ENCODE results near the gene SRSF8.
A peak's percentile ranks its signal among the peaks of the same experiment; 100 is the strongest.
"Not testable (repeated sequence)": the region's sequence is repeated elsewhere in the genome, so short reads cannot be mapped to it uniquely, and the experiment has no call there.

The SRSF8 gene, protein sequence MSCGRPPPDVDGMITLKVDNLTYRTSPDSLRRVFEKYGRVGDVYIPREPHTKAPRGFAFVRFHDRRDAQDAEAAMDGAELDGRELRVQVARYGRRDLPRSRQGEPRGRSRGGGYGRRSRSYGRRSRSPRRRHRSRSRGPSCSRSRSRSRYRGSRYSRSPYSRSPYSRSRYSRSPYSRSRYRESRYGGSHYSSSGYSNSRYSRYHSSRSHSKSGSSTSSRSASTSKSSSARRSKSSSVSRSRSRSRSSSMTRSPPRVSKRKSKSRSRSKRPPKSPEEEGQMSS

GRCh38 chr11:95066716-95067038 is at the start of gene SRSF8:
Gene SRSF8 (plus strand): TSS chr11:95066919. CDS start chr11:95067227, 308 bp downstream.
- peak; percentile 74 for DNase-seq (ENCODE audit: low spot score)

- DNase-seq (ENCODE audit: low spot score): not testable (repeated sequence)
Measured at GRCh38 chr11:95021468-95021867, 45.3 kb upstream of the SRSF8 start.

GRCh38 chr11:95024958-95025357 is 41.8 kb upstream of the SRSF8 start, which contains the start of gene KDM4E:
Gene KDM4E (plus strand): TSS chr11:95025258. CDS start chr11:95025558, 300 bp downstream.
- DNase-seq (ENCODE audit: low spot score): no peak

DNA sequence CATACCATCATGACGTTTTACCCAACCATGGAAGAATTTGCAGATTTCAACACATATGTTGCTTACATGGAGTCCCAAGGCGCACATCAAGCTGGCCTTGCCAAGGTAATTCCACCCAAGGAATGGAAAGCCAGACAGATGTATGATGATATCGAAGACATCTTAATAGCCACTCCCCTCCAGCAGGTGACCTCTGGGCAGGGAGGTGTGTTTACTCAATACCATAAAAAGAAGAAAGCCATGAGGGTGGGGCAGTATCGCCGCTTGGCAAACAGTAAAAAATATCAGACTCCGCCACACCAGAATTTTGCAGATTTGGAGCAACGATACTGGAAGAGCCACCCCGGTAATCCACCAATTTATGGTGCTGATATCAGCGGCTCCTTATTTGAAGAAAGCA is 41.1 kb upstream of the SRSF8 start:
- DNase-seq (ENCODE audit: low spot score): not testable (repeated sequence)

GRCh38 chr11:95028357-95028756 is 38.4 kb upstream of the SRSF8 start:
- DNase-seq (ENCODE audit: low spot score): no peak

DNA sequence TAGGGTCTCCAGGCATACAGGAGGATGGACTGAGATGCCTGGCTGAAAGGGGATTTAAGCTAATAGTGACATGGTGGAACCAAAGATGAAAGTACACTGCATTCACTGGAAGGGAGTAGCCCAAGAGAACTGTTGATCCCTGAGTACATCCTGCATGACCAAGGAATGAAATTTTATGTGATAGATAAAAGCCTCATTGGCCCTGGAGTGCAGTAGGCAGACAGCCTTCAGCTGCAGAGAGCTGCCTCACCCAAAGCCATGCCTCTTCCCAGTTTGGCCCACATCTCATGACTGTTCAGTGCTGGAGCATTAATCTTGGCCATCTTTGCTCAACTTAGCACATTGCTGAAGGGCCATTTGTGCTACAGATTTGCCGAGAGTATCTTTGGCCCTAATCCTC is 33.7 kb upstream of the SRSF8 start:
- DNase-seq (ENCODE audit: low spot score): no peak

DNA sequence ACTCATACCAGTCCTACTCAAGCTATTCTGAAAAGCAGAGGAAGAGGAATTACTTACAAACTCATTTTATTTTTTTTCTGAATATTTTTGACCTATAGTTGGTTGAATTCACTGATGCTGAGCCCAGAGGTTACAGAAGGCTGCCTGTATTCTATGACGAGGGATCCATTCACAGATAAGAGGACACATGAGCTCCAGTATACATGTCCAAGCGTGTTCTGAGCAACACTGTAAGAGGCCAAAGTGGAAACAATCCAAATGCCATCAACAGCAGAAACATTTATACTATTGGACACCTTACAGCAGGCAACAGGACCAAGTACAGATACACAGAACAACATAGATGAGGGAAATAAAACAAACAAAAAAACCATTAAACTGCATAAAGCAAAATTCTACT is 31.4 kb upstream of the SRSF8 start:
- DNase-seq (ENCODE audit: low spot score): no peak

GRCh38 chr11:95037356-95038035 is 29.2 kb upstream of the SRSF8 start:
- DNase-seq (ENCODE audit: low spot score): not testable (repeated sequence)

DNA sequence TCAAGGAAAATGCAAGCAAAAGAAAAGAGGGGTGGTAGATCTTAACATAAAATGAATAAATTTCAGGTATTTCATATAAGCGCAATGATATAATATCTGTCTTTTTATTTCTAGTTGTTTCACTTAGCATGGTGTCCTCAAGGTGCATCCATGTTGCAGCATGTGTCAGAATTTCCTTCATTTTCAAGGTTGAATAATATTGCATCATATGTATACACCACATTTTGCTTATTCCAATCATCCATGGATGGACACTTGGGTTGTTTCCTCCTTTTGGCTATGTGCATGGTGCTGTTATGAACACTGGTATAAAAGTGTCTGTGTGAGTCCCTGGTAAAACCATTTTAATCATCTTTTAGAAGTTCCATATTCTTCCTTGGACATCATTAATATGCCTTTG is 24.5 kb upstream of the SRSF8 start:
- no peak for DNase-seq (ENCODE audit: low spot score)

GRCh38 chr11:95042906-95043305 is 23.8 kb upstream of the SRSF8 start:
- DNase-seq (ENCODE audit: low spot score): no peak

DNA sequence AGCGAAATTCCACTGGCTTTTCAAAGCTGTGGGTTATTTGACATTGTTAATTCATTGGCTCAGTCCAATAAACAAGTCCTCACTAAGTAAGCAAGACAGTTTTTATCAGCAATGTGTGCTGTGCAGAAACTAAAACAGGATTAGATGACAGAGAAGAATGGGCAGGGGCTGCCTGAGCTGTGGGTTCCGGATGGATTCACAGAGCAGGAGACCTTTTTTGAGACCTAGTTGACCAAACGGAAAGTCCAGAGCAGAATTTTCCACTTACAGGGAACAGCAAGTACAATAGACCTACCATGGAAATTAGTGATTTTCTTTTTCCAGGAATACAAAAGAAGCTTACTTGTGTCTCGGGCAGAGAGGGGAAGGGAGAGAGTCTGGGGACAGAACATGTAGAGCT is 22.7 kb upstream of the SRSF8 start:
- DNase-seq (ENCODE audit: low spot score): no peak

DNA sequence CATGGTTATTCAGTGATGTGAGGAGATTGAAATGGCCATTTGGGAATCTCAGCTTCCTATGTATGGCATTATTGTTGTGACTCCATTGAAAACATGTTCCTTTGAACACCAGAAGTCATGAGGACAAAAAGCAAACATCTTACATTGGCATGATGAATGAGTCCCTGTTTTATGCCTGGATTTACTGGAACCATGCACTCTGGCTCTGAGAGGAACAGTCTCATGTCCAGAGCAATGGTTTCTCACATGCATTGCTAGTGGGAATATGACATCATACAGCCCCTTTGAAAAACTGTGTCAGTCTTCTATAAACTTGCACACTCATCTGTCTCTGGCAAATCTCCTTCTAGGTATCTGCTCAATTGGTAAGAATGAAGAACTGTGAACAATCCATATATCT is 20.9 kb upstream of the SRSF8 start:
- no peak for DNase-seq (ENCODE audit: low spot score)

DNA sequence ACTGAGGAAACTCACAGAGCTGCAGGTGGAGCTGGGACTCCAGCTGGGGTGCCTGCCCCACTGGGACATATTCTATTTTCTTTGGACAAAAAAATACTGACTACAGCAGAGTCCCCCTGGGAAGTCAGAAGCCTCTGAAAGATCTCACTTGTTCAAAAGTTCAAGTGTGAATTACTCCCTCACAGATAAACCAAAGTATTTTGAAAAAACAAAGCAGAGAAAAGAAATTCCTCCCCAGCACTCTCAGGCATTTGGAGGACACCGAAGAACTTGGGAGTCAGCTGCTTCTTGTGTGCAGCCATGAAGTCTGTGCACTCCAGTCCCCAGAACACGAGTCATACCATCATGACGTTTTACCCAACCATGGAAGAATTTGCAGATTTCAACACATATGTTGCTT is 17.6 kb upstream of the SRSF8 start, which contains the start of gene KDM4F:
TSS of gene KDM4F (plus strand) at position 301 of the 400 bp plus-strand sequence.
- not testable (repeated sequence) for DNase-seq (ENCODE audit: low spot score)

- no peak for DNase-seq (ENCODE audit: low spot score)
Measured at GRCh38 chr11:95050595-95051202, 16.0 kb upstream of the SRSF8 start.

- no peak for DNase-seq (ENCODE audit: low spot score)
Measured at GRCh38 chr11:95054356-95054755, 12.4 kb upstream of the SRSF8 start.

DNA sequence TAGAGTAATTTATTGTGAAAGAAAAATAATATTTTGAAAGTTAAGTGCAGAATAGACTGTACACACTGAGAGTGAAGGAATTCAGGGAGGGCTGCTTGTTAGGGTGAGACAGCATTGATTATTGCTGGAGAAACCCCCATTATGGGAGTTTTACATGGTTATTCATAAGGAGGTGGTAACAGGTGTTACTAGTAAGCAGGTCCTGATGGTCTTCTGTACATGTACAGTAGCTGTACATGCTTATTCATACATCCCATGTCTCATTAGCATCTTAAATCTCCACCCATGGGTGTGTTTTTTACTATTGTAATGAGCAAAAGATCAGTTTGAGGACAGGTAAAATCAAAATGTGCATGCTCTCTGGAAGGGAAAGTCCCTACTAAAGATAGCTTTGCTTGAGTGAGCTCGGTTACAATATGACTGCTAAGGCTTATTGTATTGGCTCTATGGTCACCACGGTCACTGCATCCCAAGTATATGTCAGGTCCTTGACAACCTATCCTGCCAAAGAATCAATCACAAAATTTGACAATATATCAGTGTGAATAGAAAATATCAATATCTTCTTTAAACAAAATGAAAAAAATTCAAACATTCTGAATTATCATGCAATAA is 11.3 kb upstream of the SRSF8 start:
- no peak for DNase-seq (ENCODE audit: low spot score)

- no peak for DNase-seq (ENCODE audit: low spot score)
Measured at GRCh38 chr11:95057959-95058358, 8.8 kb upstream of the SRSF8 start.

GRCh38 chr11:95058621-95059020 is 8.1 kb upstream of the SRSF8 start:
- DNase-seq (ENCODE audit: low spot score): no peak

DNA sequence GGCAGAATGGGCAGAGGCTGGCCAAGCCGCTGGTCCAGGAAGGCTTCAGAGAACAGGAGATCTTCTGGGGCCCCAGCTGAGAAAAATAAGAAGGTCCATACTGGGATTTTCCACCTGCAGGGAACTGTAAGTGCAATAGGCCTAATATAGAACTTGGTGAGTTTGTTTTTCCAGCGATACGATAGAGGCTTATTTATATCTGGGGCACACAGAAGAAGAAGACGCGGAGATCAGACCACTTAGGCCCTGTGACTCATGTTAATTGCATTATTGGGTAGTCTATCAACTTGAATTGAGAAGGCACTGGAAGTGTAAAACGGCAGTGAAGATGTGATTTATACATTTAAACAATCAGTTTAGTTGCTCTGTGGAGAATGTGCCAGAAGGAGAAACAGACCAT is 7.7 kb upstream of the SRSF8 start:
- no peak for DNase-seq (ENCODE audit: low spot score)

DNA sequence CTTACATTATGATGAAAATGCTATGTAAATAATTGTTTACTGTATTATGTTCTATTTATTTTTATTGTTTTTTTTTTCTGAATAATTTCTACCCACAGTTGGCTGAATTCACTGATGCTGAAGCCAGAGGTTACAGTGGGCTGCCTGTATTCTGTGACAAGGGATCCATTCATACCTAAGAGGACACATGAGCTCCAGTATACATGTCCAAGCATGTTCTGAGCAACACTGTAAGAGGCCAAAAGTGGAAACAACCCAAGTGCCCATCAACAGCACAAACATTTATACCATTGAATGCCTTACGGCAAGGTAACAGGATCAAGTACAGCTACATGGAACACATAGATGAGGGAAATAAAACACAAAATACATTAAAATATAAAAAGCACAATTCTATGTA is 1.4 kb upstream of the SRSF8 start:
- DNase-seq (ENCODE audit: low spot score): no peak

- peak; percentile 84 for DNase-seq (ENCODE audit: low spot score)
Measured at GRCh38 chr11:95067039-95067840, 521 bp downstream of the SRSF8 start.

DNA sequence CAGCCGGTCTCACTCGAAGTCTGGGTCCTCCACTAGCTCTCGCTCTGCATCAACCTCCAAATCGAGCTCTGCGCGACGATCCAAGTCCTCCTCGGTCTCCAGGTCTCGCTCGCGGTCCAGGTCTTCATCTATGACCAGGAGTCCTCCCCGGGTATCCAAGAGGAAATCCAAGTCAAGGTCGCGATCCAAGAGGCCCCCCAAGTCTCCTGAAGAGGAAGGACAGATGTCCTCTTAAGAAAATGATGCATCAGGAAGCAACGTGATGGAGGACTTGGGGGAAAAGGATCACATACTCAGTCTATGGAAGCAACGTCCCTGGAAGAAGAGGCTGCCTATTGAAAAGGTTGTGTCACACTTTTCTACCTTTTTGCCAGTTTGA is 1.1 kb downstream of the SRSF8 start:
- DNase-seq (ENCODE audit: low spot score): no peak

All from NAMALWA (cell line).